Activated CD4-positive, CD25-positive, alpha-beta regulatory T cell (primary cell): Measurements from ENCODE around the gene RNF5.
"Not testable (repeated sequence)": the region's sequence is repeated elsewhere in the genome, so short reads cannot be mapped to it uniquely, and the experiment has no call there.

ENCODE experiments used
- DNase-seq, 4 experiments: peaks; one replicate each; lab custom pipeline; 2025; lab: John Stamatoyannopoulos, UW

RNF5 gene

GRCh38 chr6:32177788-32178546 lies at the start of gene RNF5:
RNF5 (plus strand) TSS chr6:32178405; CDS start chr6:32178512, 107 bp downstream.
- peak; percentile 75 to 89 (median 83) for DNase-seq

- no peak for DNase-seq
Observed at GRCh38 chr6:32128751-32129296, 49.4 kb upstream of the RNF5 start.

GRCh38 chr6:32129297-32130088 lies 48.7 kb upstream of the RNF5 start:
- no peak for DNase-seq

GRCh38 chr6:32131439-32131948 lies 46.7 kb upstream of the RNF5 start:
- no peak for DNase-seq

- DNase-seq: no peak
Observed at GRCh38 chr6:32132110-32132509, 46.1 kb upstream of the RNF5 start.

- no peak for DNase-seq
Observed at GRCh38 chr6:32133786-32134185, 44.4 kb upstream of the RNF5 start.

GRCh38 chr6:32137454-32137853 lies 40.8 kb upstream of the RNF5 start:
- no peak for DNase-seq

- no peak for DNase-seq
Observed at GRCh38 chr6:32139590-32139989, 38.6 kb upstream of the RNF5 start.

- no peak for DNase-seq
Observed at GRCh38 chr6:32140420-32141046, 37.7 kb upstream of the RNF5 start.

GRCh38 chr6:32144238-32144637 lies 34.0 kb upstream of the RNF5 start:
- DNase-seq: not testable (repeated sequence)

GRCh38 chr6:32146287-32146686 lies 31.9 kb upstream of the RNF5 start:
- DNase-seq: no peak

GRCh38 chr6:32146687-32147086 lies 31.5 kb upstream of the RNF5 start:
- no peak for DNase-seq

GRCh38 chr6:32147401-32148132 lies 30.6 kb upstream of the RNF5 start:
- no peak for DNase-seq

GRCh38 chr6:32148289-32149091 lies 29.7 kb upstream of the RNF5 start:
- peak; percentile 37 to 57 (median 40) for DNase-seq

GRCh38 chr6:32149092-32149755 lies 29.0 kb upstream of the RNF5 start:
- DNase-seq: no peak

GRCh38 chr6:32149932-32150870 lies 28.0 kb upstream of the RNF5 start:
- DNase-seq: no peak

GRCh38 chr6:32151181-32151862 lies 26.9 kb upstream of the RNF5 start:
- no peak for DNase-seq
